Esophagus squamous epithelium (tissue), 4 donors: ENCODE results near the gene DCAF12.

ENCODE experiments used
- CTCF ChIP-seq, 6 experiments: fragments of 450-650 bp in 4 of 6; fragments of 200-600 bp in 2 of 6; sonication (generic) in 2 of 6; IDR thresholded peaks; one replicate each; pipeline ENCODE4 v1.5.1; 2016 to 2019; ENCODE audit warnings: antibody characterized with exemption in 6 of 6, mild to moderate bottlenecking in 4 of 6, moderate library complexity in 4 of 6
- POLR2A ChIP-seq, 4 donors: fragments of 450-650 bp; IDR thresholded peaks; one replicate each; pipeline ENCODE4 v1.6.1; 2017; ENCODE audit warnings: antibody characterized with exemption in 4 of 4, mild to moderate bottlenecking in 4 of 4, moderate library complexity in 3 of 4

DNA sequence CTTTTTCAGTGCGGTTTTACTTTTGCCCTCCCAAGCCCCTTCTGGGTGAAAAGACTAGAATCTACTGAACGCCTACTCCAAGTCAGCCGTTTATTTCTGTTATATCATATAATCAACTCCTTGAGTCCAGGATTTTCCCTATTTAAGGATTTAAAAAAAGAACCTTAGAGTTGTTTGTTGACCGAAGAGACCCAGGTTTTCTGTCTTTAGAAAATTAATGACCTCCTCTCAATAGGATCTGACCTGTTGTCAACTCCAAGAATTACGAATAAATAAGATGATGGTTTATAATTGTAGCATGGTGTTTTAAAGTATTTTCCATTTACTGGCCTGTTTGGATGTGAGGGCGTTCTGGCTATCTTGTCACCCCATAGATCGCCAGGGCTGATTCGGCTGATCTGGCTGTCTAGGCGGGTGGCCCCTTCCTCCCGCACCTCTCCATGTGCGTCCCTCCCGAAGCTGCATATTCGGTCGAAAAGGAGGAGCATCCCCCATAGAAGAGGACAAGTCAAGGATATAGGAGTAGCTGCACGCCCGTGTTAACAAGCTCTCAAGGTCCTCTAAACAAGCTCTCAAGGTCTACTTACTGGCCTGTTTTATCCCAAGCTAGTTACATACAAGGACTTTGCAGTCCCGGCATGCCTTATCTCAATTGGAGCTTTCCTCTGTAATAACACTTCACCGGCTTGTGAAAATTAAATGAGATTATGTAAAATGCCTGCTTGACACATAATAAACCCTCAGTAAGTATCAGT lies 76.7 kb downstream of the DCAF12 start:
- TF ChIP-seq CTCF (IDR thresholded peaks at IDR 0.05) (no peak), POLR2A (IDR thresholded peaks at IDR 0.05) (no peak)
